NCI-H2171 (cell line): ENCODE data around the gene RELB.
"Not testable (repeated sequence)": the region's sequence is repeated elsewhere in the genome, so short reads cannot be mapped to it uniquely, and the experiment has no call there.

ENCODE experiments used
- DNase-seq: peaks from one replicate; lab custom pipeline; 2025; lab: John Stamatoyannopoulos, UW

Gene RELB

GRCh38 chr19:45001087-45001739 lies at the start of gene RELB:
RELB (plus strand) TSS chr19:45001464; CDS start chr19:45001580, 116 bp downstream.
- DNase-seq, result peak; percentile 83

DNA sequence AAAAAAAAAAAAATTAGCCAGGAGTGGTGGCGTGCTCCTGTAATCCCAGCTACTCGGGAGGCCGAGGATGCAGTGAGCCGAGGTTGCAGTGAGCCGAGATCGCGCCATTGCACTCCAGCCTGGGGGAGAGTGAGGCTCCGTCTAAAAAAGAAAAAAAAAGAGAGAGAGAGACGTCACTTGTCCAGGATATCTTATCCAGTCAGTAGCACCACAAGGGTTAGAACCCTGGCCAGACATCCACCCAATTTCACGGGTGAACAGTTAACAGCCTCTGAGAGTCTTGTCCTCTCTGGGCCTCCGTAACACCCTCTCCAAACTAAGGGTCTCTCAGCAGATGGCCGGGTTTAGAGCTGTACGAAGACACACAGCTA lies 47.0 kb upstream of the RELB start:
- no peak for DNase-seq

- DNase-seq, result peak; percentile 96
These were observed 46.4 kb upstream of the RELB start, which contains the start of gene CLPTM1 for GRCh38 chr19:44954649-44955504. CLPTM1 (plus strand) TSS chr19:44955380; CDS start chr19:44955396, 16 bp downstream.

- DNase-seq, result no peak
These were observed 45.5 kb upstream of the RELB start for GRCh38 chr19:44955505-44956439.

GRCh38 chr19:44957526-44957925 lies 43.7 kb upstream of the RELB start:
- no peak for DNase-seq

GRCh38 chr19:44958090-44958489 lies 43.2 kb upstream of the RELB start:
- no peak for DNase-seq

DNA sequence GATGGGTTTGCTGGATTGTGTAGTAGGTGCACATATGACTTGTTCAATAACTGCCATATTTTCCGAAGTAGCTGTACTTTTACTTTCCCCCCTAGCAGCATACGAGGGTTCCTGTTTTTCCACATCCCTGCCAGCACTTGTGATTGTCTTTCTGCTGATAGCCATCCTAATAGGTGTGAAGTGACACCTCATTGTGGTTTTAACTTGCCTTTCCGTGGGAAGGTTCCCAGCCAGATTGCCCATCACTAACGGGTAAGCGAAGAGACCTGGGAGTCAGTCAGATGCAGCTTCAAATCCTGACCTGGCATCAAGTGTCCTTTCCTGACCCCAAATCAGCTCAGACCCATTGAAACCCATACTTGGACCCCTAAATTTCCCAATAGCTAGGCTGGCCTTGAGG lies 41.6 kb upstream of the RELB start:
- DNase-seq, result no peak

GRCh38 chr19:44960906-44961728 lies 40.1 kb upstream of the RELB start:
- no peak for DNase-seq

DNA sequence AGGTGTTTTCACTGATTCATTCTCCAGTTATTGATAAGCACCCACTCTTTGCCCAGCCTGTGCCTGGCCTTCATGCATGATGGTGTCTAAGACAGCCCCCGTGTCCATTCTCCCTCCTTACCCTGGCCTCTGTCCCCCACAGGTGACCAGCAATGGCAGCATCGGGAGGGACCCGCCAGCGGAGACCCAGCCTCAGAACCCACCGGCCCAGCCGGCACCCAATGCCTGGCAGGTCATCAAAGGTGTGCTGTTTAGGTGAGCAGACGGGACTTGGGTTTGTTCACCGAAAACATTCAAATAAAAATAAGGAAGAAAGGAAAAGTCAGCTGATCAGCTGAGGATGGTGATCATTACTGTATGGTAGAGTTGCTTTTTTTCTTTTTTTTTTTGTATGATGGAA lies 39.4 kb upstream of the RELB start:
- DNase-seq, result no peak

- DNase-seq, result no peak
These were observed 33.1 kb upstream of the RELB start for GRCh38 chr19:44968118-44968517.

- no peak for DNase-seq
These were observed 32.6 kb upstream of the RELB start for GRCh38 chr19:44968670-44969069.

- DNase-seq, result no peak
These were observed 31.8 kb upstream of the RELB start for GRCh38 chr19:44969437-44969836.

- not testable (repeated sequence) for DNase-seq
These were observed 29.8 kb upstream of the RELB start for GRCh38 chr19:44971451-44971850.

DNA sequence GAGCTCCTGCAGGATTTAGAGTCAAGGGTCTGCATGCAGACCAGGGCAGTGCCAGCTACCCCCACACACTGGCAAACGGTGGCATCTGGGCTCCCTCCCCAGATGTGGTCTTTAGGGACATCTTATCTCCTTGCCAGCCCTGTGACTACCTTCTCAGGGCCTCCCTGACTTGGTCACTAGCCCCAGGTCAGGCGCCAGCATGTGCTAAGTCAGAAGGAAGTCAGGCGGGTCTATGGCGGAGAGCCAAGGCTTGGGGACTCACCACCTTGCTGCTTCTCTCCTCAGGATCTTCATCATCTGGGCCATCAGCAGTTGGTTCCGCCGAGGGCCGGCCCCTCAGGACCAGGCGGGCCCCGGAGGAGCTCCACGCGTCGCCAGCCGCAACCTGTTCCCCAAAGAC lies 28.5 kb upstream of the RELB start:
- DNase-seq, result no peak

DNA sequence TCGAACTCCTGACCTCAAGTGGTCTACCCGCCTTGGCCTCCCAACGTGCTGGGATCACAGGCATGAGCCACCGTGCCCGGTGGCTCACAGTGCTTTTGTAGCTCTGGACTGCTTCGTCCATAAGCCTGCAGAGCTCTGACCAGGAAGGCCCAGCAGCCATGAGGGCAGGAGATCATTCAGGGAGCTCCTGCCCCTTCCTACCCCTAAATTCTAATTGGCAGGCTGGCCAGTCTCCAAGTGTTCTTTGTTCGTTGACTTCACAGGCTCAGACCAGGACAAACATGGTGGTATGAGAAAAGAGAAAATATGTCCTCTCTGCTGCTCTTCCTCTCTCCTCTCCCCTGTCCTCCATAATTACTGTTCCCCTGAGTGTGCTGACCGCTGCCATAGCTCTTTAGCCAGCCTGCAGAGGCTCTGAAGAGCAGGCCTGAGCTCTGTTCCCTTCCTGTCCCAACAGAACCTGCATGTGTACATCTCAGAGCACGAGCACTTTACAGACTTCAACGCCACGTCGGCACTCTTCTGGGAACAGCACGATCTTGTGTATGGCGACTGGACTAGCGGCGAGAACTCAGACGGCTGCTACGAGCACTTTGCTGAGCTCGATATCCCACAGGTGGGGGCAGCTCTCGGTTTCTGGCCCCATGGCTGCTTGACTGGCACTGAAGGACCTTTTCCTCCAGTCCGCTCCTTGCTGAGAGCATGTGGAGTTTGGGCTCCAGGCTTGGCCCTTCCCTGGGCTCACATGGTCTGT lies 27.1 kb upstream of the RELB start:
- no peak for DNase-seq

DNA sequence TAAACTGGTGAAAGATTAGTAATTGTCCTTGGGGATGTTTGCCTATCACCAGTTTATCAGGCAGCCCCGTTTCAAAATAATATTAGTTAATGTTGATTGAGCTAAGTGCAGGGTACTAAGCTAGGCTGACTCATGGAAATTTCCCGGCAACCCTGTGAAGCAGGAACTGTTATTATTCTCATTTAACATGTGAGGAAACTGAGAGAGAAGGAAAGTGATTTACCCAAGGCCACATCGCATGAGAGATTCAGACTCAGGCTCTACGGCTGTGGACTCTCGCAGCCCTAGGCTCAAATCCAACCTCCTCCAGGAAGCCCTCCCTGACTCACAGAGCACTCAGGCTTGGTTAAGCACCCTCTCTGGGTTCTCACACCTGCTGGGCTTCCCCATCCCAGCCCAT lies 26.4 kb upstream of the RELB start:
- no peak for DNase-seq

DNA sequence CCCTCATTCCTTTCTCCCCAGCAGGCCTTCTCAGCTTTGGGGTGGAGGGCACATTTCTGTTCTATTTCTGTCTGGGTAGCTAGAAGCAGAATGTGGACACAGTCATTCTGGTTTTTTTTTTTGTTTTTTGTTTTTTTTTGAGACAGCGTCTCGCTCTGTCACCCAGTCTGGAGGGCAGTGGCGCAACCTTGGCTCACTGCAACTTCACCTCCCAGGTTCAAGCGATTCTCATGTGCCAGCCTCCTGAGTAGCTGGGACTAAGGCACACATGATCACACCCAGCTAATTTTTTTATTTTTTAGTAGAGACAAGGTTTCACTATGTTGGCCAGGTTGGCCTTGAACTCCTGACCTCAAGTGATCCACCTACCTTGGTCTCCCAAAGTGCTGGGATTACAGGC lies 25.8 kb upstream of the RELB start:
- no peak for DNase-seq

DNA sequence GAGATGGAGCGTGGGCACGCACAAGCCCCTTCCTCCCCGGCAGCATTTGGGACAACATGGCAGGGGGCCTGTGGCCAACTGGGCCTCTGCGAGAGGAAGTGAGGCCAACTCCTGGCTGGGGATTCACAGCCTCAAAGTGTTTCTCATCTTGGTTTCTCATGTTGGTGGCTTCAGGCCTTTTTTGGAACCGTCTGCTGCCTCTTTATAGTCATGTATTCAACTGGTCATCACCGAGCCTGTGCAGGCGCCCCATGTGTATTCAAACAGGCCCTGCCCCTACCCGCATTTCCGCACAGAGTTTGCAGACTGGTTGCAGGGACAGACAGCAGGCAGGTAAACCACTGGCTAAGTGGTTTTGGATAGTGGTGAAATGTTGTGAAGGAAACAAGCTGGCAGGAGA lies 17.3 kb upstream of the RELB start:
- DNase-seq, result no peak

DNA sequence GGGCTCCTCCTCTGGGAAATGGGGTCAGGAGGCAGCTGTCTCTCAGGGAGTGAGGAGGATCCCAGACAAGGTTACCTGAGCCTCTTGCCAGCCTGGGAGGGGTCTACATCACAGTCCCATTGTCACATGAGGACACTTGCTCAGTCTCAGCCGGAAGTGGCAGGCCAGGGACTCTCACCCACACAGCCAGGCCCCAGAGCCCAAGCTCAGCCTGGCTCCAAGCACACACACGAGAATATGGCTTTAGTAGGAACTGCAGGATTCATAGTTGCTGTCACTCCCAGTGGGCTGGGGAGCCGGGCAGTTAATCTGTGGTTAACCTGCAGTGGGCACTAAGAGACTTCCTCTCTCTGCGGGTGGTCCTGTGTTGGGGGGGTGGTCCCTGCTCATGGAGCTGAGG lies 15.8 kb upstream of the RELB start:
- DNase-seq, result no peak

- DNase-seq, result no peak
These were observed 14.9 kb upstream of the RELB start for GRCh38 chr19:44986389-44986788.
